Ascending aorta (tissue), 2 donors: ENCODE data around the gene RCC1. TPM values are rescaled to one million over a fixed set of nuclear protein-coding genes. Genes with fewer than 3 reads are reported as not detected.

Experiments
- DNase-seq, 2 donors: peaks; one replicate each; pipeline ENCODE4 v3.0.0-alpha.2; 2019; ENCODE audit warnings: low spot score in 2 of 2
- H3K27ac ChIP-seq, 2 donors: fragments of 200-600 bp; sonication (generic); one replicate each; pipeline ENCODE4 v1.5.1; 2016 to 2017; ENCODE audit warnings: mild to moderate bottlenecking in 1 of 2
- H3K27me3 ChIP-seq: fragments of 200-600 bp; sonication (generic); one replicate; pipeline ENCODE4 v1.5.1; 2017
- H3K36me3 ChIP-seq, 2 donors: fragments of 200-600 bp; sonication (generic); one replicate each; pipeline ENCODE4 v1.5.1; 2016
- H3K4me1 ChIP-seq, 2 donors: fragments of 200-600 bp; sonication (generic); one replicate each; pipeline ENCODE4 v1.5.1; 2016 to 2017; ENCODE audit warnings: mild to moderate bottlenecking in 1 of 2
- H3K4me3 ChIP-seq, 2 donors: fragments of 200-600 bp; sonication (generic); one replicate each; pipeline ENCODE4 v1.5.1; 2016 to 2017; ENCODE audit warnings: mild to moderate bottlenecking in 1 of 2
- H3K9me3 ChIP-seq, 2 donors: fragments of 200-600 bp; sonication (generic); one replicate each; pipeline ENCODE4 v1.5.1; 2016
- intact Hi-C: fragments of 100-400 bp; cut with DNase I; formaldehyde crosslinking; loops from one replicate; pipeline ENCODE4 v1.15.1; 2023
- total RNA-seq: library from RNA; depleted of rRNA; stranded (reverse); fragments of >200 nt; gene quantifications from one replicate; pipeline ENCODE4 v1.1.0, GENCODE V29; 2016
- TF ChIP-seq, protein P1 (sequence below), 3 experiments: fragments of 200-600 bp in 2 of 3; fragments of 450-650 bp in 1 of 3; sonication (generic) in 2 of 3; IDR thresholded peaks; one replicate each; pipeline ENCODE4 v1.5.1; 2016 to 2019; ENCODE audit warnings: antibody characterized with exemption in 3 of 3, mild to moderate bottlenecking in 1 of 3, moderate library complexity in 1 of 3

Gene RCC1
- total RNA-seq, 1 donor from 2014 or later: 70.5 TPM

DNA sequence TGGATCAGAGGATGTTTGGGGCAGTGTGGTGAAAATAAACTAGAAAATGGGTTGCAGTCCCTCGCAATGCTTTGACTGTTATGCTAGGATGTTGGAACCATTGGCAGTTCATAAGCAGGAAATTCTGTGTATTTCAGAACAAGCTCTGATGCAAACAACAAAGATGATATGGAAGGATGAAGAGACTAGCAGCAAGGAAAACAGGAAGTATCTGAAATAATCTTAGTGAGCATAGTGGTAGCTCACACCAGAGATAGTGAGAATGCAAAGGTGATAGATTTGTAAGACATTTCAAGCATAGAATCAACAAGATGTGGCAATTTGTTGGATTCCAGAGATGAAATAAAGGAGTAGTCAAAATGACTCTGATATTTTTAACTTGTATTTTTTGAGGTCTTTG, 11.1 kb upstream of the RCC1 start:
- Histone ChIP-seq H3K9me3 (no peaks in the 10 kb centered on the region), H3K27ac (no peak overlapping the region), H3K4me1 (no peaks in the 10 kb centered on the region), H3K4me3 (no peak overlapping the region), H3K36me3 (peaks cover 63% of the 10 kb centered on the region in 2 donors), H3K27me3 (no peaks in the 10 kb centered on the region)
- intact Hi-C loops: no loop called here
- TF ChIP-seq, protein P1, sequence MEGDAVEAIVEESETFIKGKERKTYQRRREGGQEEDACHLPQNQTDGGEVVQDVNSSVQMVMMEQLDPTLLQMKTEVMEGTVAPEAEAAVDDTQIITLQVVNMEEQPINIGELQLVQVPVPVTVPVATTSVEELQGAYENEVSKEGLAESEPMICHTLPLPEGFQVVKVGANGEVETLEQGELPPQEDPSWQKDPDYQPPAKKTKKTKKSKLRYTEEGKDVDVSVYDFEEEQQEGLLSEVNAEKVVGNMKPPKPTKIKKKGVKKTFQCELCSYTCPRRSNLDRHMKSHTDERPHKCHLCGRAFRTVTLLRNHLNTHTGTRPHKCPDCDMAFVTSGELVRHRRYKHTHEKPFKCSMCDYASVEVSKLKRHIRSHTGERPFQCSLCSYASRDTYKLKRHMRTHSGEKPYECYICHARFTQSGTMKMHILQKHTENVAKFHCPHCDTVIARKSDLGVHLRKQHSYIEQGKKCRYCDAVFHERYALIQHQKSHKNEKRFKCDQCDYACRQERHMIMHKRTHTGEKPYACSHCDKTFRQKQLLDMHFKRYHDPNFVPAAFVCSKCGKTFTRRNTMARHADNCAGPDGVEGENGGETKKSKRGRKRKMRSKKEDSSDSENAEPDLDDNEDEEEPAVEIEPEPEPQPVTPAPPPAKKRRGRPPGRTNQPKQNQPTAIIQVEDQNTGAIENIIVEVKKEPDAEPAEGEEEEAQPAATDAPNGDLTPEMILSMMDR (IDR thresholded peaks at IDR 0.05): no peak
- no peak for DNase-seq

DNA sequence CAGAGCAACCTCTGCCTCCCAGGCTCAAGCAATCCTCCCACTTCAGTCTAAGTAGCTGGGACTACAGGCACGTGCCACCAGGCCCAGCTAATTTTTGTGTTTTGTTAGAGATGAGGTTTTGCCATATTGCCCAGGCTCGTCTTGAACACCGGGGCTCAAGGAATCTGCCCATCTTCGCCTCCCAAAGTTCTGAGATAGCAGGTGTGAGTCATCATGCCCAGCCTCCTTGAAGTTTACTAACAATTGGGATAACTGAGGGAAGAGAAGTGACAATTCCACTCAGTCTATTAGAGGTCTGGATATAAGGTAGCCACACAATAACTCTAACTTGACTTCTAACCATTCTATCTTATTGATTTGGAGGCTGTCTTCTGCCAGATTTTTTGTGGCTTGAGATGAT, 6.3 kb upstream of the RCC1 start:
- DNase-seq: no peak
- TF ChIP-seq, protein P1 (IDR thresholded peaks at IDR 0.05): no peak
- H3K27ac ChIP-seq: no peak overlapping the region
- peaks cover 23% of the 10 kb centered on the region in 2 donors for H3K36me3 ChIP-seq
- no peaks in the 10 kb centered on the region for H3K9me3 ChIP-seq
- intact Hi-C loops: no loop called here
- H3K4me3 ChIP-seq: no peak overlapping the region
- no peaks in the 10 kb centered on the region for H3K4me1 ChIP-seq
- H3K27me3 ChIP-seq: no peaks in the 10 kb centered on the region

- intact Hi-C loops: no loop called here
- H3K4me3 ChIP-seq: no peak overlapping the region
- DNase-seq: no peak
- H3K9me3 ChIP-seq: no peaks in the 10 kb centered on the region
- peaks cover 11 to 12% of the 10 kb centered on the region in 2 donors for H3K36me3 ChIP-seq
- no peak overlapping the region for H3K27ac ChIP-seq
- TF ChIP-seq, protein P1 (IDR thresholded peaks at IDR 0.05): no peak
- H3K27me3 ChIP-seq: no peaks in the 10 kb centered on the region
- peaks cover 0 to 10% of the 10 kb centered on the region in 2 donors for H3K4me1 ChIP-seq
These were observed 3.9 kb upstream of the RCC1 start for GRCh38 chr1:28501925-28502324.

- no peak for DNase-seq
- intact Hi-C loops: no loop called here
- Histone ChIP-seq H3K27ac (no peak overlapping the region), H3K9me3 (no peaks in the 10 kb centered on the region), H3K4me3 (no peak overlapping the region), H3K36me3 (peaks cover 5 to 15% of the 10 kb centered on the region in 2 donors), H3K4me1 (peaks cover 9 to 22% of the 10 kb centered on the region in 2 donors), H3K27me3 (no peaks in the 10 kb centered on the region)
- TF ChIP-seq, protein P1 (IDR thresholded peaks at IDR 0.05): no peak
These were observed 2.7 kb upstream of the RCC1 start for GRCh38 chr1:28503117-28503516.

DNA sequence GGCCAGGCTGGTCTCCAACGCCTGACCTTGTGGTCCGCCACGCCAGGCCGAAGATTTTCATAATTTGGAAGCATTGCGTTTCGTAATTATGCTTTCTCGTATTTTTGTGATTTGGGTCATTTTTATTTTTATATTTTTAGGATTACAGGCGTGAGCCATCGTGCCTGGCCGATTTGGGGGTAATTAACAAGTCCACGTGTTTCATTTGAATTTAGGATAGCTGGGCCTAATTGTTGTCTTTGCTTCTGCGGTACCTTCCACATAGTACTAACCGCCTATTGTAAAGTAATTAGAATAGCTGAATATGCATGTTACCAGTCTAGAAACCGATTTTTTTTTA, 1.0 kb downstream of the RCC1 start:
- DNase-seq: no peak
- Histone ChIP-seq H3K4me3 (peak overlapping the region; percentile 69 to 83), H3K27ac (peak overlapping the region; percentile 77 to 92), H3K9me3 (no peaks in the 10 kb centered on the region), H3K27me3 (no peaks in the 10 kb centered on the region), H3K4me1 (peaks cover 16 to 41% of the 10 kb centered on the region in 2 donors), H3K36me3 (peaks cover 35 to 43% of the 10 kb centered on the region in 2 donors)
- intact Hi-C loops: loop anchor here (5.0 kb wide), 4 partner anchors 70 to 675 kb away; partner anchors contain the start of genes MED18 and SRSF4
- TF ChIP-seq, protein P1 (IDR thresholded peaks at IDR 0.05): no peak

DNA sequence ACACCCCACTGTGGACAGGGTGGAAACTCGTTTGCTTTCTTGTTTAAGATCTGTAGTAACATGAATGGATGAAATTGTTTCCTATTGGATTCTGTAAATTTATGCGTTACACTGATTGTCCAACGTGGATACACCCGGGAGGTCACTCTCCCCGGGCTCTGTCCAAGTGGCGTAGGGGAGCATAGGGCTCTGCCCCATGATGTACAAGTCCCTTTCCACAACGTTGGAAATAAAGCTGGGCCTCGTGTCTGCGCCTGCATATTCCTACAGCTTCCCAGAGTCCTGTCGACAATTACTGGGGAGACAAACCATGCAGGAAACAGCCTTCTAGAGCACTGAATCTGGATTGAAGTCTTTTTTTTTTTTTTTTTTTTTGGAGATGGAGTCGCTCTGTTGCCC, 1.4 kb downstream of the RCC1 start:
- DNase-seq: no peak
- Histone ChIP-seq H3K27me3 (no peaks in the 10 kb centered on the region), H3K27ac (peak overlapping the region; percentile 77 to 92), H3K4me1 (peaks cover 16 to 41% of the 10 kb centered on the region in 2 donors), H3K9me3 (no peaks in the 10 kb centered on the region), H3K4me3 (peak overlapping the region; percentile 69 to 83), H3K36me3 (peaks cover 38 to 47% of the 10 kb centered on the region in 2 donors)
- TF ChIP-seq, protein P1 (IDR thresholded peaks at IDR 0.05): no peak
- intact Hi-C loops: loop anchor here (5.0 kb wide), 4 partner anchors 70 to 675 kb away; partner anchors contain the start of genes MED18 and SRSF4
